H9 (cell line): ENCODE results near the gene NOLC1. TPM values are rescaled to one million over a fixed set of nuclear protein-coding genes. Genes with fewer than 3 reads are reported as not detected.

Experiments
- DNase-seq: peaks from one replicate; pipeline ENCODE4 v3.0.0-alpha.2; 2017
- H2AFZ ChIP-seq: one replicate; pipeline ENCODE4 v1.6.1; 2013; ENCODE audit warnings: mild to moderate bottlenecking, low read length, control low read depth, moderate library complexity
- H2AK5ac ChIP-seq: 2 replicates; pipeline ENCODE4 v1.6.1; 2013; ENCODE audit warnings: low read length, control low read depth, mixed read lengths; ENCODE audit not compliant: insufficient read length
- H2BK120ac ChIP-seq: one replicate; pipeline ENCODE4 v1.6.1; 2013; ENCODE audit warnings: low read depth, mild to moderate bottlenecking, low read length, control low read depth, inconsistent platforms; ENCODE audit not compliant: poor library complexity, severe bottlenecking
- H2BK12ac ChIP-seq: 2 replicates; pipeline ENCODE4 v1.6.1; 2013; ENCODE audit warnings: low read length, control low read depth, mixed read lengths, low read depth; ENCODE audit not compliant: insufficient read length
- H2BK15ac ChIP-seq: 2 replicates; pipeline ENCODE4 v1.6.1; 2013; ENCODE audit warnings: low read depth, low read length, control low read depth
- H2BK20ac ChIP-seq: one replicate; pipeline ENCODE4 v1.6.1; 2013; ENCODE audit warnings: low read depth, mild to moderate bottlenecking, low read length, control low read depth, inconsistent platforms; ENCODE audit not compliant: poor library complexity, severe bottlenecking
- H2BK5ac ChIP-seq: 2 replicates; pipeline ENCODE4 v1.6.1; 2013; ENCODE audit warnings: low read length, control low read depth, mixed read lengths; ENCODE audit not compliant: insufficient read length
- H3K14ac ChIP-seq: 2 replicates; pipeline ENCODE4 v1.6.1; 2013; ENCODE audit warnings: low read length, control low read depth; ENCODE audit not compliant: insufficient read depth
- H3K18ac ChIP-seq: 2 replicates; pipeline ENCODE4 v1.6.1; 2013; ENCODE audit warnings: low read depth, mild to moderate bottlenecking, mixed read lengths, low read length, control low read depth; ENCODE audit not compliant: insufficient read length
- H3K23ac ChIP-seq: 2 replicates; pipeline ENCODE4 v1.6.1; 2013; ENCODE audit warnings: low read length, control low read depth, mixed read lengths, low read depth; ENCODE audit not compliant: insufficient read length
- H3K23me2 ChIP-seq: 2 replicates; pipeline ENCODE4 v1.6.1; 2013; ENCODE audit warnings: low read depth, mild to moderate bottlenecking, mixed read lengths, low read length, control low read depth; ENCODE audit not compliant: insufficient read length, poor library complexity, severe bottlenecking
- H3K27ac ChIP-seq: 2 replicates; pipeline ENCODE4 v1.5.1; 2013; ENCODE audit warnings: low read length, control low read depth, mixed read lengths, low read depth; ENCODE audit not compliant: insufficient read length
- H3K27me3 ChIP-seq: 2 replicates; pipeline ENCODE4 v1.6.1; 2013; ENCODE audit warnings: low read length, control low read depth, inconsistent platforms; ENCODE audit not compliant: insufficient read depth
- H3K4ac ChIP-seq: 2 replicates; pipeline ENCODE4 v1.6.1; 2013; ENCODE audit warnings: low read depth, mild to moderate bottlenecking, control low read depth, inconsistent platforms, low read length, moderate library complexity
- H3K4me1 ChIP-seq: 2 replicates; pipeline ENCODE4 v1.6.1; 2013; ENCODE audit warnings: low read length, control low read depth, inconsistent platforms; ENCODE audit not compliant: insufficient read depth
- H3K4me2 ChIP-seq: 2 replicates; pipeline ENCODE4 v1.6.1; 2013; ENCODE audit warnings: low read length, control low read depth, mixed read lengths; ENCODE audit not compliant: insufficient read length, insufficient read depth
- H3K56ac ChIP-seq: 2 replicates; pipeline ENCODE4 v1.6.1; 2013; ENCODE audit warnings: low read depth, mild to moderate bottlenecking, mixed read lengths, low read length, control low read depth; ENCODE audit not compliant: insufficient read length
- H3K79me1 ChIP-seq: 2 replicates; pipeline ENCODE4 v1.6.1; 2013; ENCODE audit warnings: low read depth, mild to moderate bottlenecking, moderate library complexity, low read length, control low read depth, inconsistent platforms; ENCODE audit not compliant: insufficient read depth, poor library complexity, severe bottlenecking
- H3K79me2 ChIP-seq: 2 replicates; pipeline ENCODE4 v1.6.1; 2013; ENCODE audit warnings: low read length, control low read depth, inconsistent platforms; ENCODE audit not compliant: insufficient read depth
- H3K9ac ChIP-seq: 2 replicates; pipeline ENCODE4 v1.6.1; 2013; ENCODE audit warnings: low read length, control low read depth, mixed read lengths; ENCODE audit not compliant: insufficient read length; ENCODE audit errors: extremely low read depth
- H3K9me3 ChIP-seq: one replicate; pipeline ENCODE4 v1.6.1; 2013; ENCODE audit warnings: low read depth, low read length, inconsistent platforms; ENCODE audit not compliant: control insufficient read depth
- H3T11ph ChIP-seq: one replicate; pipeline ENCODE4 v1.6.1; 2013; ENCODE audit warnings: mild to moderate bottlenecking, low read length, control low read depth, inconsistent platforms
- H4K20me1 ChIP-seq: one replicate; pipeline ENCODE4 v1.6.1; 2013; ENCODE audit not compliant: control insufficient read depth, insufficient read length, insufficient read depth
- H4K5ac ChIP-seq: 2 replicates; pipeline ENCODE4 v1.6.1; 2013; ENCODE audit warnings: low read depth, mild to moderate bottlenecking, mixed read lengths, low read length, control low read depth; ENCODE audit not compliant: insufficient read length
- H4K8ac ChIP-seq: replicated peaks from 2 replicates; pipeline ENCODE4 v1.6.1; 2013; ENCODE audit warnings: low read length, control low read depth, mixed read lengths, low read depth; ENCODE audit not compliant: insufficient read length
- H4K91ac ChIP-seq: 2 replicates; pipeline ENCODE4 v1.6.1; 2013; ENCODE audit warnings: low read depth, mild to moderate bottlenecking, moderate library complexity, mixed read lengths, low read length, control low read depth; ENCODE audit not compliant: insufficient read length
- H3K27ac Mint-ChIP-seq, 3 experiments: 2 replicates in 2 of 3; 3 replicates in 1 of 3; pipeline ENCODE4 v1.8.0; 2020 to 2021; ENCODE audit warnings: mixed read lengths in 3 of 3, mild to moderate bottlenecking in 1 of 3, moderate library complexity in 1 of 3
- H3K27me3 Mint-ChIP-seq: 2 replicates; pipeline ENCODE4 v1.8.0; 2021; ENCODE audit warnings: low read depth, mild to moderate bottlenecking, moderate library complexity, mixed read lengths
- H3K36me3 Mint-ChIP-seq, 3 experiments: 2 replicates in 2 of 3; 3 replicates in 1 of 3; pipeline ENCODE4 v1.8.0; 2020 to 2021; ENCODE audit warnings: low read depth in 3 of 3, mixed read lengths in 3 of 3; ENCODE audit not compliant: insufficient read depth in 1 of 3
- H3K4me1 Mint-ChIP-seq, 2 experiments: 2 replicates each; pipeline ENCODE4 v1.8.0; 2020; ENCODE audit warnings: mixed read lengths in 2 of 2
- H3K4me3 Mint-ChIP-seq, 2 experiments: 2 replicates in 1 of 2; 3 replicates in 1 of 2; pipeline ENCODE4 v1.8.0; 2020 to 2021; ENCODE audit warnings: mild to moderate bottlenecking in 2 of 2, mixed read lengths in 2 of 2, moderate library complexity in 1 of 2
- H3K9me3 Mint-ChIP-seq, 2 experiments: 2 replicates in 1 of 2; 3 replicates in 1 of 2; pipeline ENCODE4 v1.8.0; 2020; ENCODE audit warnings: mild to moderate bottlenecking in 2 of 2, mixed read lengths in 2 of 2, moderate library complexity in 1 of 2
- WGBS: extraction: QIAGEN DNeasy Blood & Tissue Kit; methylation state at CpG from one replicate; pipeline ENCODE4 v1.1.7; 2013; ENCODE audit warnings: missing lambda C conversion rate, low lambda C conversion rate, mixed read lengths; ENCODE audit not compliant: insufficient read length; ENCODE audit errors: extremely low coverage; 5-methylcytosine and 5-hydroxymethylcytosine counted together
- total RNA-seq: library from RNA; stranded (reverse); gene quantifications from 2 replicates; pipeline ENCODE4 v1.2.1, GENCODE V29; 2021
- TF ChIP-seq, protein P1 (sequence below): fragments of 200-600 bp; sonication (generic); conservative IDR thresholded peaks from 3 replicates; pipeline ENCODE4 v1.8.0; 2021; ENCODE audit warnings: antibody characterized with exemption, mild to moderate bottlenecking

NOLC1 gene
- total RNA-seq, 1 experiment from 2014 or later = 171 TPM

DNA sequence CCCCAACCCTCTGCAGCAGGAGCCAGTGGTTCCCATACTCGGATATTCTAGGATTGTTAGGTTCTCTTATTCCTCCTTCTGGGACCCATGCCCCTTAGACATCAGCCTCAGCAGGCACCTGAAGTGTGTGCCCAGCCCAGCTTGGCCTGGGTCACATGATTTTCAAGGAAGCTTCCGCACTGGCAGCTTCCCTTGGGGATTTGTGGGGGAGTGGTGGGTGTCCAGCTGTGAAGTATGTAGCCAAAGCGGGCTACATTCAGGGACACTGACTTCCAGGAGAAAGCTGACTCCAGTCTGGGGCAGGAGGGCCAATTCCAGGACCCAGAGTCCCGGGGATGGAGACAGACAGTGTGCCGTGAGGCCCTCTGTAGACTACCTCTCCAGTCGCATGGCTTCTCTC lies 33.3 kb upstream of the NOLC1 start:
- DNase-seq = peak; percentile 53
- peaks cover 66 to 67% of the 10 kb centered on the region in 2 experiments for H3K4me1 Mint-ChIP-seq

More for the DNA sequence above, 33.3 kb upstream of the NOLC1 start:
- H3K27ac ChIP-seq = no peak overlapping the region
- H3K79me1 ChIP-seq = no peaks in the 10 kb centered on the region
- no peak overlapping the region for H2AK5ac ChIP-seq
- peaks cover 18% of the 10 kb centered on the region; the same call in 1 of the 2 replicates for H3K79me2 ChIP-seq
- TF ChIP-seq, protein P1, sequence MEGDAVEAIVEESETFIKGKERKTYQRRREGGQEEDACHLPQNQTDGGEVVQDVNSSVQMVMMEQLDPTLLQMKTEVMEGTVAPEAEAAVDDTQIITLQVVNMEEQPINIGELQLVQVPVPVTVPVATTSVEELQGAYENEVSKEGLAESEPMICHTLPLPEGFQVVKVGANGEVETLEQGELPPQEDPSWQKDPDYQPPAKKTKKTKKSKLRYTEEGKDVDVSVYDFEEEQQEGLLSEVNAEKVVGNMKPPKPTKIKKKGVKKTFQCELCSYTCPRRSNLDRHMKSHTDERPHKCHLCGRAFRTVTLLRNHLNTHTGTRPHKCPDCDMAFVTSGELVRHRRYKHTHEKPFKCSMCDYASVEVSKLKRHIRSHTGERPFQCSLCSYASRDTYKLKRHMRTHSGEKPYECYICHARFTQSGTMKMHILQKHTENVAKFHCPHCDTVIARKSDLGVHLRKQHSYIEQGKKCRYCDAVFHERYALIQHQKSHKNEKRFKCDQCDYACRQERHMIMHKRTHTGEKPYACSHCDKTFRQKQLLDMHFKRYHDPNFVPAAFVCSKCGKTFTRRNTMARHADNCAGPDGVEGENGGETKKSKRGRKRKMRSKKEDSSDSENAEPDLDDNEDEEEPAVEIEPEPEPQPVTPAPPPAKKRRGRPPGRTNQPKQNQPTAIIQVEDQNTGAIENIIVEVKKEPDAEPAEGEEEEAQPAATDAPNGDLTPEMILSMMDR = no peak
- H3K4me3 Mint-ChIP-seq = peak overlapping the region; percentile 82 to 93
- no peak overlapping the region for H4K5ac ChIP-seq
- H3K27me3 Mint-ChIP-seq = no peaks in the 10 kb centered on the region
- no peak overlapping the region for H2BK5ac ChIP-seq
- H2BK20ac ChIP-seq = no peak overlapping the region
- H3K4ac ChIP-seq = no peak overlapping the region
- H3K36me3 Mint-ChIP-seq = no peaks in the 10 kb centered on the region; a peak in 1 of 7 replicates
- no peak overlapping the region for H4K91ac ChIP-seq
- WGBS = no CpG with 5 or more reads among the region's 6 CpGs
- H2BK120ac ChIP-seq = no peak overlapping the region
- H3K4me1 ChIP-seq = peaks cover 24% of the 10 kb centered on the region
- no peak overlapping the region for H3K23ac ChIP-seq
- no peak overlapping the region for H2BK12ac ChIP-seq
- peak overlapping the region; percentile 29 for H3K9ac ChIP-seq
- peaks cover 25% of the 10 kb centered on the region for H3K23me2 ChIP-seq
- peaks cover under 1% of the 10 kb centered on the region for H4K20me1 ChIP-seq
- H3K18ac ChIP-seq = no peak overlapping the region
- no peak overlapping the region for H4K8ac ChIP-seq
- no peak overlapping the region for H2AFZ ChIP-seq
- no peak overlapping the region for H3K14ac ChIP-seq
- no peaks in the 10 kb centered on the region for H3K27me3 ChIP-seq
- no peak overlapping the region; the same call in 1 of the 2 replicates for H2BK15ac ChIP-seq
- H3K9me3 Mint-ChIP-seq = no peaks in the 10 kb centered on the region
- no peak overlapping the region for H3K56ac ChIP-seq
- H3K9me3 ChIP-seq = no peaks in the 10 kb centered on the region
- H3T11ph ChIP-seq = no peak overlapping the region
- peak overlapping the region; percentile 72 for H3K4me2 ChIP-seq
- H3K27ac Mint-ChIP-seq = peak overlapping the region; percentile 66 to 89 (median 85); a peak in 5 of 7 replicates
